ENCODE data around the gene SH3GL1.

SH3GL1 gene

DNA sequence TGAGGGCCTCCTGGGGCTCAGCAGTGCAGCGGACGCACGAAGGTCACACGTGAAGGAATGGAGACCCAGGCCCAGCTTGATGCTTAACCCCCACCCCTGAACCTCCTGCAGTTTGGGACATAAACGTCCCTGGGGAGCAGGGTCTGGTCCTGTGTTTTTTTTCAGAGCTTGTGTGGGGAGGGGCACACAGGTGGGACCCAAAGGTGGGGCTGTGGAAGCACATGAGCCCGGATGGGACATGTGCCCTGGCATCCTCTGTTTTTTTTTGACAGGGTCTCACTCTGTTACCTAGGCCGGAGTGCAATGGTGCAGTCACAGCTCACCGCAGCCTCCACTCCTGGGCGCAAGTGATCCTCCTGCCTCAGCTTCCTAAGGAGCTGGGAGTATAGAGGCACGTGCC, 36.8 kb upstream of the SH3GL1 start:
- H3K4me3 ChIP-seq (ENCODE audit: insufficient read depth in 1 of 2, low read depth in 1 of 2, low read length in 2 of 2): no peak overlapping the region
- no peak overlapping the region for H4K8ac ChIP-seq (ENCODE audit: low read length)
- no peak overlapping the region for H3K4ac ChIP-seq (ENCODE audit: low read depth in 1 of 2, low read length in 2 of 2)
- no peak overlapping the region for H3K27ac ChIP-seq (ENCODE audit: low read length, poor library complexity, severe bottlenecking)
- H3K9ac ChIP-seq (ENCODE audit: low read length): no peak overlapping the region
- H3K79me1 ChIP-seq (replicated peaks; ENCODE audit: low read length, poor library complexity, severe bottlenecking): peaks cover 13% of the 10 kb centered on the region
- H2BK12ac ChIP-seq (ENCODE audit: low read length in 2 of 2): no peak overlapping the region
- no peak overlapping the region for H2BK15ac ChIP-seq (ENCODE audit: low read depth, poor library complexity, severe bottlenecking)
- no peak overlapping the region for H4K91ac ChIP-seq (ENCODE audit: low read length)
- H2AFZ ChIP-seq (ENCODE audit: low read depth, low read length): no peak overlapping the region
- H3K23ac ChIP-seq (ENCODE audit: low read length in 2 of 2): no peak overlapping the region
- H2AK5ac ChIP-seq (ENCODE audit: low read length, severe bottlenecking): no peak overlapping the region
- H2BK120ac ChIP-seq (ENCODE audit: low read depth, low read length): no peak overlapping the region
- 91% methylated on average over 10 of the region's 10 CpGs for WGBS
- H3K27me3 ChIP-seq (ENCODE audit: control insufficient read depth in 1 of 2, insufficient read depth in 1 of 2, low read length in 2 of 2): no peaks in the 10 kb centered on the region
- no peak overlapping the region for H3K18ac ChIP-seq (ENCODE audit: low read depth in 1 of 2, low read length in 2 of 2)
- peaks cover 14 to 28% of the 10 kb centered on the region in 2 experiments for H3K36me3 ChIP-seq (ENCODE audit: control insufficient read depth in 1 of 2, insufficient read depth in 2 of 2, low read depth in 1 of 2, low read length in 2 of 2)
- H3K4me2 ChIP-seq (ENCODE audit: low read length, poor library complexity, severe bottlenecking): no peak overlapping the region
- H3K14ac ChIP-seq (ENCODE audit: low read length in 2 of 2): no peak overlapping the region
- H2BK5ac ChIP-seq (ENCODE audit: low read depth, low read length, poor library complexity, severe bottlenecking): no peak overlapping the region
- H3K9me3 ChIP-seq (ENCODE audit: control insufficient read depth, low read length): no peaks in the 10 kb centered on the region
- no peak for DNase-seq
- peaks cover 2% of the 10 kb centered on the region for H3K4me1 ChIP-seq (ENCODE audit: control insufficient read depth, insufficient read depth, low read depth, low read length)

DNA sequence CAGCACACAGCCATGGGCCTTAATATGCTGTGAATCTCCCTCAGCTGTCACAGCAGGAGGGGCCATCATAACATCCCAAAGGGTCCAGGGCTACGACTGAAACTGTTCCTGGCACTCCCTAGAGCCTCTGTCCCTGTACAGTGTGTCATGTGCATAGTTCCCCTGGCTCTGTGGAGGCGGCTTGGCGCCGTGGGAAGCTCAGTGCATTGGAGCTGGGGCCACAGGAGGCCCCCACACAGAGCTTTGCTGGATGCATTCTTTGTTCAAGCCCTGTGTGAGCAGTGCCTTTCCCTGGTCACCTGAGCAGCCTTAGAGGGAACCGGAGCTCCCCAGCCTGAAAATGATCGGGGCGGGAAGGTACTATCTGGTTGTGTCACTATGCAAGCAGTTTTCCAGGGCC, 35.9 kb upstream of the SH3GL1 start:
- Histone ChIP-seq H2AK5ac (ENCODE audit: low read length, severe bottlenecking) (no peak overlapping the region), H2BK12ac (ENCODE audit: low read length in 2 of 2) (no peak overlapping the region), H3K18ac (ENCODE audit: low read depth in 1 of 2, low read length in 2 of 2) (no peak overlapping the region), H4K91ac (ENCODE audit: low read length) (no peak overlapping the region), H3K4me3 (ENCODE audit: insufficient read depth in 1 of 2, low read depth in 1 of 2, low read length in 2 of 2) (no peak overlapping the region), H3K14ac (ENCODE audit: low read length in 2 of 2) (no peak overlapping the region), H2BK15ac (ENCODE audit: low read depth, poor library complexity, severe bottlenecking) (no peak overlapping the region), H3K79me1 (replicated peaks; ENCODE audit: low read length, poor library complexity, severe bottlenecking) (peaks cover 13% of the 10 kb centered on the region), H3K4me1 (ENCODE audit: control insufficient read depth, insufficient read depth, low read depth, low read length) (peaks cover 2% of the 10 kb centered on the region), H2AFZ (ENCODE audit: low read depth, low read length) (no peak overlapping the region), H3K27ac (ENCODE audit: low read length, poor library complexity, severe bottlenecking) (no peak overlapping the region), H4K8ac (ENCODE audit: low read length) (no peak overlapping the region), H3K4me2 (ENCODE audit: low read length, poor library complexity, severe bottlenecking) (no peak overlapping the region), H3K23ac (ENCODE audit: low read length in 2 of 2) (no peak overlapping the region), H3K27me3 (ENCODE audit: control insufficient read depth in 1 of 2, insufficient read depth in 1 of 2, low read length in 2 of 2) (no peaks in the 10 kb centered on the region), H2BK5ac (ENCODE audit: low read depth, low read length, poor library complexity, severe bottlenecking) (no peak overlapping the region), H3K9ac (ENCODE audit: low read length) (no peak overlapping the region), H3K9me3 (ENCODE audit: control insufficient read depth, low read length) (no peaks in the 10 kb centered on the region), H3K36me3 (ENCODE audit: control insufficient read depth in 1 of 2, insufficient read depth in 2 of 2, low read depth in 1 of 2, low read length in 2 of 2) (peaks cover 23 to 35% of the 10 kb centered on the region in 2 experiments), H3K4ac (ENCODE audit: low read depth in 1 of 2, low read length in 2 of 2) (no peak overlapping the region), H2BK120ac (ENCODE audit: low read depth, low read length) (no peak overlapping the region)
- no peak for DNase-seq
- 98% methylated on average over 7 of the region's 7 CpGs for WGBS

DNA sequence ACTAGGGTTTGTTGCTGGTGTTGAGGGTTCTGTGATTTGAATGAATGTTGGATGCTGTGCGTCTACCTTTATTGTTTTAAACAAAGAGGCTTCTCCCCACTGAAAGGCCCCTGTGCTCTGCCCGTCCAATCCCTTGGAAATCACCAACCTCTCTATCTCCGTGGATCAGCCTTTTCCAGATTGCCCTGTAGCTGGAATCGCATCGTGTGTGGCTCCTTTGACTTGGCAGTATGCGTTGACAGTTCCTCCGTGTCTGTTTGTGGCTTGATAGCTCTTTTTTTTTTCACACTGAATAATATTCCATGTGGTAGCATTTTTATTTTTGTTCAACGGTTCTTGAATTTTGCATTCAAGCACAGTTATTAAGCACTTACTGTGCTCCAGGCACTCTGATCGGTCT, 34.0 kb upstream of the SH3GL1 start:
- no peaks in the 10 kb centered on the region for H3K27me3 ChIP-seq (ENCODE audit: control insufficient read depth in 1 of 2, insufficient read depth in 1 of 2, low read length in 2 of 2)
- H3K36me3 ChIP-seq (ENCODE audit: control insufficient read depth in 1 of 2, insufficient read depth in 2 of 2, low read depth in 1 of 2, low read length in 2 of 2): peaks cover 37 to 50% of the 10 kb centered on the region in 2 experiments
- H3K23ac ChIP-seq (ENCODE audit: low read length in 2 of 2): no peak overlapping the region
- no peak overlapping the region for H3K4ac ChIP-seq (ENCODE audit: low read depth in 1 of 2, low read length in 2 of 2)
- H3K4me3 ChIP-seq (ENCODE audit: insufficient read depth in 1 of 2, low read depth in 1 of 2, low read length in 2 of 2): no peak overlapping the region
- H3K4me1 ChIP-seq (ENCODE audit: control insufficient read depth, insufficient read depth, low read depth, low read length): peaks cover 2% of the 10 kb centered on the region
- no peak overlapping the region for H2BK15ac ChIP-seq (ENCODE audit: low read depth, poor library complexity, severe bottlenecking)
- H3K9me3 ChIP-seq (ENCODE audit: control insufficient read depth, low read length): no peaks in the 10 kb centered on the region
- H2BK5ac ChIP-seq (ENCODE audit: low read depth, low read length, poor library complexity, severe bottlenecking): no peak overlapping the region
- H4K8ac ChIP-seq (ENCODE audit: low read length): no peak overlapping the region
- 94% methylated on average over 9 of the region's 9 CpGs for WGBS
- no peak overlapping the region for H2BK12ac ChIP-seq (ENCODE audit: low read length in 2 of 2)
- no peak overlapping the region for H3K18ac ChIP-seq (ENCODE audit: low read depth in 1 of 2, low read length in 2 of 2)
- no peak for DNase-seq
- no peak overlapping the region for H3K4me2 ChIP-seq (ENCODE audit: low read length, poor library complexity, severe bottlenecking)
- no peak overlapping the region for H3K27ac ChIP-seq (ENCODE audit: low read length, poor library complexity, severe bottlenecking)
- H2BK120ac ChIP-seq (ENCODE audit: low read depth, low read length): no peak overlapping the region
- no peak overlapping the region for H3K14ac ChIP-seq (ENCODE audit: low read length in 2 of 2)
- H3K9ac ChIP-seq (ENCODE audit: low read length): no peak overlapping the region
- H2AK5ac ChIP-seq (ENCODE audit: low read length, severe bottlenecking): no peak overlapping the region
- no peak overlapping the region for H4K91ac ChIP-seq (ENCODE audit: low read length)
- peaks cover 15% of the 10 kb centered on the region for H3K79me1 ChIP-seq (replicated peaks; ENCODE audit: low read length, poor library complexity, severe bottlenecking)
- H2AFZ ChIP-seq (ENCODE audit: low read depth, low read length): no peak overlapping the region

GRCh38 chr19:4432918-4433506, 32.7 kb upstream of the SH3GL1 start:
- H2BK5ac ChIP-seq (ENCODE audit: low read depth, low read length, poor library complexity, severe bottlenecking): no peak overlapping the region
- no peak overlapping the region for H2AFZ ChIP-seq (ENCODE audit: low read depth, low read length)
- no peak overlapping the region for H3K9ac ChIP-seq (ENCODE audit: low read length)
- H3K14ac ChIP-seq (ENCODE audit: low read length in 2 of 2): no peak overlapping the region
- no peak overlapping the region for H4K91ac ChIP-seq (ENCODE audit: low read length)
- H2BK120ac ChIP-seq (ENCODE audit: low read depth, low read length): no peak overlapping the region
- no peak overlapping the region for H2BK12ac ChIP-seq (ENCODE audit: low read length in 2 of 2)
- H3K79me1 ChIP-seq (replicated peaks; ENCODE audit: low read length, poor library complexity, severe bottlenecking): peaks cover 15% of the 10 kb centered on the region
- H3K18ac ChIP-seq (ENCODE audit: low read depth in 1 of 2, low read length in 2 of 2): no peak overlapping the region
- H3K36me3 ChIP-seq (ENCODE audit: control insufficient read depth in 1 of 2, insufficient read depth in 2 of 2, low read depth in 1 of 2, low read length in 2 of 2): peaks cover 44 to 62% of the 10 kb centered on the region in 2 experiments
- no peak overlapping the region for H2AK5ac ChIP-seq (ENCODE audit: low read length, severe bottlenecking)
- no peak overlapping the region for H3K4me3 ChIP-seq (ENCODE audit: insufficient read depth in 1 of 2, low read depth in 1 of 2, low read length in 2 of 2)
- no peak overlapping the region for H3K23ac ChIP-seq (ENCODE audit: low read length in 2 of 2)
- H2BK15ac ChIP-seq (ENCODE audit: low read depth, poor library complexity, severe bottlenecking): no peak overlapping the region
- WGBS: 94% methylated on average over 28 of the region's 28 CpGs
- no peak overlapping the region for H3K27ac ChIP-seq (ENCODE audit: low read length, poor library complexity, severe bottlenecking)
- no peak overlapping the region for H3K4me2 ChIP-seq (ENCODE audit: low read length, poor library complexity, severe bottlenecking)
- H3K4me1 ChIP-seq (ENCODE audit: control insufficient read depth, insufficient read depth, low read depth, low read length): peaks cover 2% of the 10 kb centered on the region
- H3K27me3 ChIP-seq (ENCODE audit: control insufficient read depth in 1 of 2, insufficient read depth in 1 of 2, low read length in 2 of 2): no peaks in the 10 kb centered on the region
- H4K8ac ChIP-seq (ENCODE audit: low read length): no peak overlapping the region
- no peak for DNase-seq
- no peaks in the 10 kb centered on the region for H3K9me3 ChIP-seq (ENCODE audit: control insufficient read depth, low read length)
- H3K4ac ChIP-seq (ENCODE audit: low read depth in 1 of 2, low read length in 2 of 2): no peak overlapping the region

Data from mesenchymal stem cell (in vitro differentiated cells and primary cell).